ENCODE data around the gene PDE10A.

- TF ChIP-seq CTCF (IDR thresholded peaks at IDR 0.05; ENCODE audit: insufficient read depth, low read length, poor library complexity, severe bottlenecking) = no peak
- TF ChIP-seq EZH2phosphoT487 (conservative IDR thresholded peaks at IDR 0.05; ENCODE audit: low read length) = no peak
These were observed 21.3 kb downstream of the PDE10A start for GRCh38 chr6:165641672-165642156.
